Gastrocnemius medialis (tissue), 4 donors: Measurements from ENCODE around the gene TRIM52.

ENCODE experiments used
- CTCF ChIP-seq, 5 experiments: fragments of 450-650 bp in 3 of 5; fragments of 200-600 bp in 2 of 5; sonication (generic) in 2 of 5; IDR thresholded peaks in 4 of 5; conservative IDR thresholded peaks in 1 of 5; 1 replicate in 4 of 5; 2 replicates in 1 of 5; pipeline ENCODE4 v1.5.1; 2016 to 2019; ENCODE audit warnings: antibody characterized with exemption in 5 of 5, mild to moderate bottlenecking in 3 of 5, moderate library complexity in 3 of 5
- POLR2A ChIP-seq, 2 donors: fragments of 450-650 bp; IDR thresholded peaks; one replicate each; pipeline ENCODE4 v1.6.1; 2017; ENCODE audit warnings: antibody characterized with exemption in 2 of 2, mild to moderate bottlenecking in 2 of 2, moderate library complexity in 2 of 2

- TF ChIP-seq CTCF (IDR thresholded peaks at IDR 0.05 in 4 of 5, conservative IDR thresholded peaks at IDR 0.05 in 1 of 5) = no peak
- TF ChIP-seq POLR2A (IDR thresholded peaks at IDR 0.05) = no peak
These were observed 30.4 kb downstream of the TRIM52 start for GRCh38 chr5:181230551-181230950.
